Fibroblast of skin of left quadriceps (primary cell): ENCODE results near the gene CWF19L2.
"Not testable (repeated sequence)": the region's sequence is repeated elsewhere in the genome, so short reads cannot be mapped to it uniquely, and the experiment has no call there.

Experiments
- DNase-seq, 2 experiments: peaks; one replicate each; pipeline ENCODE4 v3.0.0-alpha.2; 2013; ENCODE audit warnings: low read depth in 2 of 2

Gene CWF19L2

GRCh38 chr11:107438148-107438547, 19.5 kb downstream of the CWF19L2 start:
- DNase-seq = no peak

- no peak for DNase-seq
Observed at GRCh38 chr11:107430525-107430924, 27.1 kb downstream of the CWF19L2 start.

- peak in 1 of 2 experiments; percentile 4 for DNase-seq
Observed at GRCh38 chr11:107427569-107428180, 29.9 kb downstream of the CWF19L2 start.

DNA sequence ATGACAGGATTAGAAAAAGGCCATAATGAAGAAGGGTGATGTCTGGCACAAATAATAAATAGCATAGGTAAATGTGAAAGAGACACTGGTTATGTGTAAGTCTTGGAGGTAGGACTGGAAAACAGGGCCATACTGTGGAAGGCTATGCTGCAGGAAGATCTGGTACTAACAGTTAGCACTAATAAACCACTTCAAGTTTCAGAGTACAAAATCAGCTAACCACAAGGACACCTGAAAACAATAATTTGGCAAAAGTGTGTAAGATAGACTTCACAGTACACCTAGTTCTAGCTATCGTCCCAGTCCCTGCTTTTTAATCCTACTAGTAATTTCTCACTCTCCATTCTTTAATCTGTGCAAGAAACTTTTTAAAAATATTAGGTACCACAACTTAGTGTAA, 44.3 kb downstream of the CWF19L2 start:
- DNase-seq = no peak

- no peak for DNase-seq
Observed at GRCh38 chr11:107408762-107409211, 48.8 kb downstream of the CWF19L2 start.

GRCh38 chr11:107405260-107405659, 52.4 kb downstream of the CWF19L2 start:
- DNase-seq = no peak

GRCh38 chr11:107401131-107401530, 56.5 kb downstream of the CWF19L2 start:
- DNase-seq = not testable (repeated sequence)

DNA sequence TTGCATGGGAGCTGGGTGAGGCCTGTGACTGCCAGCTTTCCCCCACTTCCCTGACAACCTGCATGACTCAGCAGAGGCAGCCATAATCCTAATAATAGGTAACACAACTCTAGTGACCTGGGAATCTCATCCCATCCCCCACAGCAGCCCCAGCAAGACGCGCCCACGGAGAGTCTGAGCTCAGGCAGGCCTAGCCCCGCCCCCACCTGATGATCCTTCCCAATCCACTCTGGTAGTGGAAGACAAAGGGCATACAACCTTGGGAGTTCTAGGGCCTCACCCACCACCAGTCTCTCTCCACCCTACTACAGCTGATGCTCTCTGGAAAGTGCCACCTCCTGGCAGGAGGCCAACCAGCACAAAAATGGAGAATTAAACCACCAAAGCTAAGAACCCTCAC, 60.3 kb downstream of the CWF19L2 start:
- DNase-seq = no peak

- DNase-seq = peak in 1 of 2 experiments; percentile 2
Observed at GRCh38 chr11:107392611-107393010, 65.0 kb downstream of the CWF19L2 start.

GRCh38 chr11:107390701-107391100, 66.9 kb downstream of the CWF19L2 start:
- not testable (repeated sequence) for DNase-seq

GRCh38 chr11:107387666-107388065, 70.0 kb downstream of the CWF19L2 start:
- DNase-seq = no peak

GRCh38 chr11:107385361-107385981, 72.2 kb downstream of the CWF19L2 start:
- peak; percentile 19 to 21 for DNase-seq

DNA sequence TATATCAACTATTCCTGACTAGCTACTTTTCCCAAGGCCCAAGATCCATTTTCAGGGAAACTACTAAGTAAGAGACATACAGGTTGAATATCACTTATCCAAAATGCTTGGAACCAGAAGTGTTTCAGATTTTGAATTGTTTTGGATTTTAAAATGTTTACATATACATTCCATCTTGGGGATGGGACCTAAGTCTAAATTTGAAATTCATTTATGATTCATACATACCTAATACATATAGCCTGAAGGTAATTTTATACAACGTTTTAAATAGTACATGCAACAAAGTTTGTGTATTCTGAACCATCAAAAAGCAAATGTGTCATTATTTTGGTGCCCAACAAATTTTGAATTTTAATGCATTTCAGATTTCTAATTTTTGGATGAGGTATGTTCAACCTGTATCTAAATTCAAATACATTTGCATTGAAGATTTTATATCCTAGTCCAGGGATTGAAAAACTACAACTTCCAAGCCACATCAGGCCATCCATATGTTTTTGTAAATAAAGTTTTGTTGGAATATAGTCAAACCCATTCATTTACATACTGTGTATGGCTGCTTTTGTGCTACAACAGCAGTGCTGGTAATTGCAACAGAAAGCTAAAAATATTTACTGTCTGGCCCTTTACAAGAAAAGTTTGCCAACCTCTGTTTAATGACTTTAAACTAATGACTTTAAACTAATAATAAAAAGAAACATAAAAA, 73.3 kb downstream of the CWF19L2 start:
- DNase-seq = no peak

- no peak for DNase-seq
Observed at GRCh38 chr11:107372439-107372838, 85.2 kb downstream of the CWF19L2 start.

DNA sequence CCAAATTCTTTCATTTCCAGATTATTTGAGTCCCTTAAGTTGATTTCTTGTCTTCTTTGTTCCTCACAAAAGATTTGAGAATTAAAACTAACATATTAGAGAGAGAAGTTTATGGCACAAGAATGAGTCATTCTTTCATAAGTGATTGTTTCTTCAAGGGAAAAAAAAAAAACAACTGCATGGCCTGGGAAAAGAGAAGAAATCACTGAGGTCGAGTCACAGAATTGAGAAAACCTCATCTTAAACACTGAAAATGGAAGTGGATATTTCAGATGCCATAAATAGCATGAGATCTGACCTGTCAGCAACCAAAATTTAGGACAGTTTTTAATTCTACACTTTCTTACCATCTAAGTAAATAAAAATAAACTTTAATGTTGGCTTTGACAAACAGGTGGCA, 87.2 kb downstream of the CWF19L2 start:
- DNase-seq = no peak

DNA sequence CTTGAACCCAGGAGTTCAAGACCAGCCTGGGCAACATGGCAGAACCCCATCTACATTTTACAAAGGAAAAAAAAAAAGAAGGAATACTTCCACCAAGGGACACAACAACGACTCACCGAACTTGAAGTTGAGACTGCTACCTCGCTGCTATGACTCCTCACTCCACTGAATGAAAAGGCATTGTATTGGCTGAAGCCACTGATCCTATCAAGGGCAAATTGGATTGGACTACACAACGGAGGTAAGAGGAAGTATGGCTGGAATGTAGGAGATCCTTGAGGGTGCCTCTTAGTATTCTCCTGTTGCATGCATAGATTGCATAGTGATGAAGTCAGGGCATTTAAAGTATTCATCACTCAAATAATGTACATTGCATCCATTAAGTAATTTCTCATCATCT, 97.9 kb downstream of the CWF19L2 start:
- no peak for DNase-seq

DNA sequence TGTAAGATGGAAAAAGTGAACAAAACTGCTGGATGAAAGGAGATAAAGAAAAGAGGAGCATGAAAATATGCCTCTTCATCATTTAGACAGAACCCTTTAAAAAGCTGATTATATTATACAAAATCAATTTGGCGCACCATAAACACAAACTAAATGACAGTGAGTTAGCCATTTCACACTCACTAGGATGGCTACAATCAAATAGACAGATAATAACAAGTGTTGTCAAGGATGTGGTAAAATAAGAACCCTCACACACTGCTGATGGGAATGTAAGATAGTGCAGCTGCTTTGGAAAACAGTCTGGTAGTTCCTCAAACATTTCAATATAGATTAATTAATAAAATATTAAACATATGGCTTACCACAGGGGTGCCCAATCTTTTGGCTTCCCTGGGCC, 99.7 kb downstream of the CWF19L2 start:
- DNase-seq = no peak

- no peak for DNase-seq
Observed at GRCh38 chr11:107354780-107355179, 102.8 kb downstream of the CWF19L2 start.

GRCh38 chr11:107337917-107338316, 119.7 kb downstream of the CWF19L2 start:
- DNase-seq = no peak

DNA sequence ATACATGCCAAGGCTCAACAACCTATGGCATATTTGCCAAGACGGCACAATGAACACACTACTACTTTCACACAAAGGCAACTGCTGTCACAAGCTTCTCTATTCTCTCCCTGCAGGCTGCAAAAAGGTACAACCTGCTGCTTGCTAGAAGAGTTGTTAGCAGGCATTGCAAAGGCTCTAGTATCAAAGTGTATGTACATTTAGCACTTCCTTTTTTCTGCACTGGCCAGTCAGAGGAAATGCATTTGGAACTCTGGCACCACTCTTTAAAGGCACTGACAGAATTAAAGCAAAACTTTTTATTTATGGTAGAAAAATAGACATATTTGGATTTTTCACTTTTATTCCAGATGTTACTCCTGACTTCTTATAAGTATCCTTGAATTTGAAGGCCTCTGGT, 125.9 kb downstream of the CWF19L2 start:
- DNase-seq = no peak

DNA sequence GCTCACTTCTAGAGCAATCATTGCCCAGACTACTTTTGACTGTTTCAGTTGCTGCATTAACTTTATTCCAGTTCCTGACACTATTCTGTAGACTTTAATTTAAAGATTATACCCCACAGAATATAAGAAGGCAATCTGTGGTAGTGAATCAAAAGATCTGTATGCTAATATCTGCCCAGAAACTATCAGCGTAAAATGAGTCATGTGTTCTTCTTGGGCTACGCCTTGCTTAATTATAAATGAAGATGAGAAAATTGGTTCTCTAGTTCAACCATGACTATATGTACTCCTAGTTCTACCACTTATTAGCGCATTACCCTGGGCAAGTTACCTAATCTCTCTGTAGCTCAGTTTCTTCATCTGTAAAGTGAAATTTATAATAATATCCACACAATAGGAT, 128.5 kb downstream of the CWF19L2 start:
- no peak for DNase-seq

DNA sequence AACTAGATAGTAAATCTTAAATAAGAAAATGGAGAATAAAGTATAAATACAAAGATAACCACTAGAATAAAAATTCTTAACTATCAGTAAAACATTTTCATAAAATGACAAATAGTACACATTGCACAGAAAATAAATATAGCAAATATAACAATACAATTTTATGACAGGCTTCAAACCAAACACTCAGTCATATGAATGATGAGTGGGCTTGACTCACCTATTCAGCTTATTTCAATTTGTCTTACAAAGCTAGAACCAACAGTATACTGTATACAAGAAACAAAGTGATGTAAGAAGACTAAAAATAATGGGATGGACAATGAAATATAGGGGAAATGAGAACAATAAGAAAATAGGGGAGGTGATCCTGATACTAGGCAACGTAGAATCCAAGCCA, 141.2 kb downstream of the CWF19L2 start:
- no peak for DNase-seq

GRCh38 chr11:107307991-107308390, 149.6 kb downstream of the CWF19L2 start:
- DNase-seq = no peak
